HepG2 (cell line): ENCODE results near the gene IFI30. TPM values are rescaled to one million over a fixed set of nuclear protein-coding genes. Genes with fewer than 3 reads are reported as not detected.

Source experiments
- ETV5 ChIP-seq: IDR thresholded peaks from 2 replicates; pipeline ENCODE4 v1.6.1; 2018; ENCODE audit warnings: missing biosample characterization, missing genetic modification reagents, inconsistent platforms, borderline replicate concordance
- HMG20B ChIP-seq: conservative IDR thresholded peaks from 2 replicates; pipeline ENCODE4 v1.6.1; 2016; ENCODE audit warnings: missing genetic modification reagents, missing compliant biosample characterization
- HNF4G ChIP-seq, 2 experiments: sonication (generic) in 1 of 2; formaldehyde crosslinking in 1 of 2; IDR thresholded peaks; 2 replicates each; pipeline versions ENCODE4 v1.4.0 to v1.6.1; 2011 to 2020; ENCODE audit warnings: borderline replicate concordance in 2 of 2, low read depth in 2 of 2, mild to moderate bottlenecking in 2 of 2, low read length in 1 of 2, missing genetic modification reagents in 1 of 2, moderate library complexity in 1 of 2
- MAZ ChIP-seq, 2 experiments: sonication (generic) in 1 of 2; formaldehyde crosslinking in 1 of 2; IDR thresholded peaks; 2 replicates each; pipeline versions ENCODE4 v1.5.0 to v1.6.1; 2012 to 2020; ENCODE audit warnings: low read depth in 2 of 2, mild to moderate bottlenecking in 2 of 2, borderline replicate concordance in 1 of 2, improper control_type of control experiment in 1 of 2, low read length in 1 of 2, missing genetic modification reagents in 1 of 2, moderate library complexity in 1 of 2
- RFXAP ChIP-seq: sonication (generic); formaldehyde crosslinking; IDR thresholded peaks from 2 replicates; pipeline ENCODE4 v1.4.0; 2020; ENCODE audit warnings: missing genetic modification reagents, borderline replicate concordance
- RNF2 ChIP-seq: fragments of 450-650 bp; conservative IDR thresholded peaks from 2 replicates; pipeline ENCODE4 v1.6.1; 2016; ENCODE audit warnings: low read depth
- YEATS2 ChIP-seq: sonication (generic); formaldehyde crosslinking; IDR thresholded peaks from 2 replicates; pipeline ENCODE4 v1.4.0; 2020; ENCODE audit warnings: missing genetic modification reagents, borderline replicate concordance
- ZNF263 ChIP-seq: sonication (generic); formaldehyde crosslinking; IDR thresholded peaks from 2 replicates; pipeline ENCODE4 v1.4.0; 2020; ENCODE audit warnings: missing genetic modification reagents
- ZNF496 ChIP-seq: sonication (generic); formaldehyde crosslinking; IDR thresholded peaks from 2 replicates; pipeline ENCODE4 v1.8.1; 2023; ENCODE audit warnings: mild to moderate bottlenecking, moderate library complexity, missing genetic modification reagents; ENCODE audit not compliant: insufficient replicate concordance
- ZNF562 ChIP-seq: sonication (generic); formaldehyde crosslinking; IDR thresholded peaks from 2 replicates; pipeline ENCODE4 v1.8.0; 2022; ENCODE audit warnings: missing genetic modification reagents, borderline replicate concordance
- ZNF781 ChIP-seq: sonication (generic); formaldehyde crosslinking; IDR thresholded peaks from 2 replicates; pipeline ENCODE4 v1.5.1; 2020; ENCODE audit warnings: borderline replicate concordance, mild to moderate bottlenecking, missing genetic modification reagents; ENCODE audit errors: not compliant biosample characterization
- ZNF891 ChIP-seq: sonication (generic); formaldehyde crosslinking; IDR thresholded peaks from 2 replicates; pipeline ENCODE4 v1.5.0; 2020; ENCODE audit warnings: mild to moderate bottlenecking, missing genetic modification reagents
- polyA plus RNA-seq, 8 experiments: library from polyadenylated mRNA; depleted of rRNA in 3 of 8; stranded (reverse) in 7 of 8; unstranded in 1 of 8; fragments of >200 nt; fragmentation: Illumina TruSeq in 4 of 8; extraction: Trizol in 4 of 8; gene quantifications; 2 replicates each; pipeline versions ENCODE4 v1.2.1 to v1.2.3, GENCODE V29; 2011 to 2016; ENCODE audit warnings: low read depth in 4 of 8, missing spikeins in 1 of 8, mixed read lengths in 1 of 8; ENCODE audit not compliant: insufficient read depth in 1 of 8
- total RNA-seq, 5 experiments: library from RNA; depleted of rRNA; stranded (reverse); fragments of >200 nt; fragmentation: Illumina TruSeq; extraction: Trizol; gene quantifications; 2 replicates each; pipeline ENCODE4 v1.2.3, GENCODE V29; 2016; ENCODE audit warnings: low read depth in 1 of 5
- TF ChIP-seq, protein P1 (sequence below): IDR thresholded peaks from 2 replicates; pipeline ENCODE4 v1.6.1; 2016
- TF ChIP-seq, protein P2 (sequence below): sonication (generic); formaldehyde crosslinking; IDR thresholded peaks from 2 replicates; pipeline ENCODE4 v1.5.1; 2020; ENCODE audit warnings: mild to moderate bottlenecking, missing genetic modification reagents, borderline replicate concordance
- TF ChIP-seq, protein P3 (sequence below): sonication (generic); formaldehyde crosslinking; IDR thresholded peaks from 2 replicates; pipeline ENCODE4 v1.9.0; 2021; ENCODE audit warnings: missing genetic modification reagents, mild to moderate bottlenecking, borderline replicate concordance
- TF ChIP-seq, protein P4 (sequence below): IDR thresholded peaks from 2 replicates; pipeline ENCODE4 v1.6.1; 2016

IFI30 gene
- total and polyA plus RNA-seq, 2 of the 13 experiments (the other 11 are each of a cell fraction or from before 2014, with no cell fraction given) = 25.0 to 79.4 TPM

DNA sequence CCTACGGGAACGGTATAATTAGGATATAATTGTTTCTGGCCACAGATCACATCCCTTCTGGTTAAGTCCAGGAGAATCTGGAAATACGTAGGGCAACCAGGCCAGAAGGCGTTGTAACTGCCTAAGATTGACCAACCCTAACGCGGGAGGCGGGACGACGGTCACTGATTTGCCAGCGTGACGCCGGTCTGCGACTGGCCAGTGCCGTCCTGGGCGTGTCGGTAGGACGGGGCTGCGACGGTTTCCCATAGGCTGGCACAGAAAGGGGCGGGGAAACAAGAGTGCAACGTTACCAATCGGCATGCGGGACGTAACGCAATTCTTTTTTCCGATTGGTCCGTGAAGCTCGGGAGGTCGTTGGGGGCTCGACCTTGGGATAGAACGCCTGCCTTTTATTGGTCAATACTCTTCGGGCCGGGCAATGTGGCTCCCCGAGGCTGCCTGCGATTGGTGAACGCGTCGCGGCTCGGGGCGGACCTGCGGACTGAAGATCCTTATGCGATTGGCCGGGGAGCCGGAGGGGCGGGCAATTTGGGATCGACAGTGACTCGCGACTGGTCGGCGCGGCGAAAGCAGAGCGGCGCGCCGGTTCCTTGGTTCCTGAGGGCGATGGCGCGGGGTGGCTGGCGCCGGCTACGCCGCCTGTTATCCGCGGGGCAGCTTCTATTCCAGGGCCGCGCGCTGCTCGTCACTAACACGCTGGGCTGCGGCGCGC is 19.2 kb downstream of the IFI30 start, which contains the start of gene MPV17L2 (continued):
- TF ChIP-seq YEATS2 (CRISPR knock-in tag) (no peak), RNF2 (no peak), HNF4G (IDR thresholded peaks at IDR 0.05; ENCODE audit: borderline replicate concordance, low read depth, low read length) (no peak), HNF4G (CRISPR knock-in tag; IDR thresholded peaks at IDR 0.05; ENCODE audit: borderline replicate concordance, low read depth) (no peak), MAZ (IDR thresholded peaks at IDR 0.05; ENCODE audit: borderline replicate concordance, low read depth, low read length) (peak; percentile 46; the same call in 1 of the 2 replicates), MAZ (CRISPR knock-in tag; IDR thresholded peaks at IDR 0.05; ENCODE audit: low read depth) (peak; percentile 66; the same call in 1 of the 2 replicates), ZNF496 (CRISPR knock-in tag) (no peak), ZNF891 (CRISPR knock-in tag) (peak; percentile 52; the same call in 1 of the 2 replicates), HMG20B (CRISPR knock-in tag) (no peak), ZNF781 (CRISPR knock-in tag) (no peak), ZNF562 (CRISPR knock-in tag) (no peak), RFXAP (CRISPR knock-in tag) (peak; percentile 99), ZNF263 (no peak), ETV5 (CRISPR knock-in tag) (no peak)
- TF ChIP-seq, protein P1, sequence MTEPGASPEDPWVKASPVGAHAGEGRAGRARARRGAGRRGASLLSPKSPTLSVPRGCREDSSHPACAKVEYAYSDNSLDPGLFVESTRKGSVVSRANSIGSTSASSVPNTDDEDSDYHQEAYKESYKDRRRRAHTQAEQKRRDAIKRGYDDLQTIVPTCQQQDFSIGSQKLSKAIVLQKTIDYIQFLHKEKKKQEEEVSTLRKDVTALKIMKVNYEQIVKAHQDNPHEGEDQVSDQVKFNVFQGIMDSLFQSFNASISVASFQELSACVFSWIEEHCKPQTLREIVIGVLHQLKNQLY (CRISPR knock-in tag) = no peak
- TF ChIP-seq, protein P2, sequence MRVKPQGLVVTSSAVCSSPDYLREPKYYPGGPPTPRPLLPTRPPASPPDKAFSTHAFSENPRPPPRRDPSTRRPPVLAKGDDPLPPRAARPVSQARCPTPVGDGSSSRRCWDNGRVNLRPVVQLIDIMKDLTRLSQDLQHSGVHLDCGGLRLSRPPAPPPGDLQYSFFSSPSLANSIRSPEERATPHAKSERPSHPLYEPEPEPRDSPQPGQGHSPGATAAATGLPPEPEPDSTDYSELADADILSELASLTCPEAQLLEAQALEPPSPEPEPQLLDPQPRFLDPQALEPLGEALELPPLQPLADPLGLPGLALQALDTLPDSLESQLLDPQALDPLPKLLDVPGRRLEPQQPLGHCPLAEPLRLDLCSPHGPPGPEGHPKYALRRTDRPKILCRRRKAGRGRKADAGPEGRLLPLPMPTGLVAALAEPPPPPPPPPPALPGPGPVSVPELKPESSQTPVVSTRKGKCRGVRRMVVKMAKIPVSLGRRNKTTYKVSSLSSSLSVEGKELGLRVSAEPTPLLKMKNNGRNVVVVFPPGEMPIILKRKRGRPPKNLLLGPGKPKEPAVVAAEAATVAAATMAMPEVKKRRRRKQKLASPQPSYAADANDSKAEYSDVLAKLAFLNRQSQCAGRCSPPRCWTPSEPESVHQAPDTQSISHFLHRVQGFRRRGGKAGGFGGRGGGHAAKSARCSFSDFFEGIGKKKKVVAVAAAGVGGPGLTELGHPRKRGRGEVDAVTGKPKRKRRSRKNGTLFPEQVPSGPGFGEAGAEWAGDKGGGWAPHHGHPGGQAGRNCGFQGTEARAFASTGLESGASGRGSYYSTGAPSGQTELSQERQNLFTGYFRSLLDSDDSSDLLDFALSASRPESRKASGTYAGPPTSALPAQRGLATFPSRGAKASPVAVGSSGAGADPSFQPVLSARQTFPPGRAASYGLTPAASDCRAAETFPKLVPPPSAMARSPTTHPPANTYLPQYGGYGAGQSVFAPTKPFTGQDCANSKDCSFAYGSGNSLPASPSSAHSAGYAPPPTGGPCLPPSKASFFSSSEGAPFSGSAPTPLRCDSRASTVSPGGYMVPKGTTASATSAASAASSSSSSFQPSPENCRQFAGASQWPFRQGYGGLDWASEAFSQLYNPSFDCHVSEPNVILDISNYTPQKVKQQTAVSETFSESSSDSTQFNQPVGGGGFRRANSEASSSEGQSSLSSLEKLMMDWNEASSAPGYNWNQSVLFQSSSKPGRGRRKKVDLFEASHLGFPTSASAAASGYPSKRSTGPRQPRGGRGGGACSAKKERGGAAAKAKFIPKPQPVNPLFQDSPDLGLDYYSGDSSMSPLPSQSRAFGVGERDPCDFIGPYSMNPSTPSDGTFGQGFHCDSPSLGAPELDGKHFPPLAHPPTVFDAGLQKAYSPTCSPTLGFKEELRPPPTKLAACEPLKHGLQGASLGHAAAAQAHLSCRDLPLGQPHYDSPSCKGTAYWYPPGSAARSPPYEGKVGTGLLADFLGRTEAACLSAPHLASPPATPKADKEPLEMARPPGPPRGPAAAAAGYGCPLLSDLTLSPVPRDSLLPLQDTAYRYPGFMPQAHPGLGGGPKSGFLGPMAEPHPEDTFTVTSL (CRISPR knock-in tag) = no peak
- TF ChIP-seq, protein P3, sequence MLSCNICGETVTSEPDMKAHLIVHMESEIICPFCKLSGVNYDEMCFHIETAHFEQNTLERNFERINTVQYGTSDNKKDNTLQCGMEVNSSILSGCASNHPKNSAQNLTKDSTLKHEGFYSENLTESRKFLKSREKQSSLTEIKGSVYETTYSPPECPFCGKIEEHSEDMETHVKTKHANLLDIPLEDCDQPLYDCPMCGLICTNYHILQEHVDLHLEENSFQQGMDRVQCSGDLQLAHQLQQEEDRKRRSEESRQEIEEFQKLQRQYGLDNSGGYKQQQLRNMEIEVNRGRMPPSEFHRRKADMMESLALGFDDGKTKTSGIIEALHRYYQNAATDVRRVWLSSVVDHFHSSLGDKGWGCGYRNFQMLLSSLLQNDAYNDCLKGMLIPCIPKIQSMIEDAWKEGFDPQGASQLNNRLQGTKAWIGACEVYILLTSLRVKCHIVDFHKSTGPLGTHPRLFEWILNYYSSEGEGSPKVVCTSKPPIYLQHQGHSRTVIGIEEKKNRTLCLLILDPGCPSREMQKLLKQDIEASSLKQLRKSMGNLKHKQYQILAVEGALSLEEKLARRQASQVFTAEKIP = no peak
- TF ChIP-seq, protein P4, sequence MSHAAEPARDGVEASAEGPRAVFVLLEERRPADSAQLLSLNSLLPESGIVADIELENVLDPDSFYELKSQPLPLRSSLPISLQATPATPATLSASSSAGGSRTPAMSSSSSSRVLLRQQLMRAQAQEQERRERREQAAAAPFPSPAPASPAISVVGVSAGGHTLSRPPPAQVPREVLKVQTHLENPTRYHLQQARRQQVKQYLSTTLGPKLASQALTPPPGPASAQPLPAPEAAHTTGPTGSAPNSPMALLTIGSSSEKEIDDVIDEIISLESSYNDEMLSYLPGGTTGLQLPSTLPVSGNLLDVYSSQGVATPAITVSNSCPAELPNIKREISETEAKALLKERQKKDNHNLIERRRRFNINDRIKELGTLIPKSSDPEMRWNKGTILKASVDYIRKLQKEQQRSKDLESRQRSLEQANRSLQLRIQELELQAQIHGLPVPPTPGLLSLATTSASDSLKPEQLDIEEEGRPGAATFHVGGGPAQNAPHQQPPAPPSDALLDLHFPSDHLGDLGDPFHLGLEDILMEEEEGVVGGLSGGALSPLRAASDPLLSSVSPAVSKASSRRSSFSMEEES = no peak
